Left ventricle myocardium inferior (tissue), 1 donor: ENCODE data around the gene DOCK9. TPM values are rescaled to one million over a fixed set of nuclear protein-coding genes. Genes with fewer than 3 reads are reported as not detected.

Experiments used
- DNase-seq: peaks from one replicate; pipeline ENCODE4 v3.0.0-alpha.2; 2020
- H3K27ac ChIP-seq: fragments of 200-600 bp; replicated peaks from 2 replicates; pipeline ENCODE4 v1.8.0; 2021
- H3K27me3 ChIP-seq: fragments of 200-600 bp; 2 replicates; pipeline ENCODE4 v1.8.0; 2021; ENCODE audit warnings: low read depth
- H3K36me3 ChIP-seq: fragments of 200-600 bp; 2 replicates; pipeline ENCODE4 v1.8.0; 2021
- H3K4me1 ChIP-seq: fragments of 200-600 bp; 2 replicates; pipeline ENCODE4 v1.8.0; 2021
- H3K4me3 ChIP-seq: fragments of 200-600 bp; 2 replicates; pipeline ENCODE4 v1.8.0; 2021; ENCODE audit warnings: mild to moderate bottlenecking, moderate library complexity
- H3K9me3 ChIP-seq: fragments of 200-600 bp; replicated peaks from 2 replicates; pipeline ENCODE4 v1.8.0; 2021
- intact Hi-C: fragments of 100-400 bp; cut with micrococcal nuclease; formaldehyde crosslinking; loops from one replicate; pipeline ENCODE4 v1.11.0; 2022
- total RNA-seq: library from RNA; stranded (reverse); fragmentation: NEBNext Ultra II Directional; extraction: Animal tissue kit (Norgen Biotek cat#: 25700); gene quantifications from one replicate; pipeline ENCODE4 v1.2.1, GENCODE V29; 2021
- TF ChIP-seq, protein P1 (sequence below): fragments of 200-600 bp; IDR thresholded peaks from 2 replicates; pipeline ENCODE4 v1.8.0; 2021; ENCODE audit warnings: antibody characterized with exemption, mild to moderate bottlenecking, borderline replicate concordance
- donor health status: DM: no; HTN: yes; CAD: no; lungs with severe emphysema.

DOCK9 gene
- total RNA-seq, 1 donor from 2014 or later = 36.8 TPM

DNA sequence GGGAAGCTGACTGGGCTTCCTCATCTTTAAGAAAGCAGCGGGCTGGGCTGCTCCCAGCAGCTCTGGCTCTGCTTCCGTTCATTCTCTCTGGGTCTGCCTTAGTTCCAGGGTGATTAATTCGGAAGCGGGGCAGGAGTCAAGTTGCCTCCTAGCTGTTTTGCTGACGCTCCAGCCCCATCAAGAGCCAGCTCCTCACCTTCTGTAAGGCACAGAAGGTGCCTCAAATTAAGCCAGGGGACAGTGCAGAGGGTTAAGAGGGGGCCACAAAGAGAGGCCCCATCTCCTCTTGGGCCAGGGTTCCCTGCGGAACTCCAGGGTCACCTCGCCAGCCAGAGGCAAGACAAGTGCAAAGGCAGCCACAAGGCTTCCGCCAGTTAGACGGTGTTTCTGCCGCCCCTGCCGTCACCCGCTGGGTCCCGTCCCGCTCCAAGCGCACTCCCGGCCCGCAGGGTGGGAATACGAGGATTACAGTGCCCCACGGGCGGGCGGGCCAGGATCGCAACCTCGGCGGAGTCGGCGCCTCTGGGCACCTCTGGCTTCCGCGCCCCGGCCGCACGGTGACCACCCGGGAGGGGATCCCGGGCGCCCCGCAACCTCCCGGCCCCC lies 225.9 kb downstream of the DOCK9 start:
- Histone ChIP-seq H3K4me3 (peak overlapping the region; percentile 58), H3K9me3 (no peaks in the 10 kb centered on the region), H3K4me1 (peaks cover 14% of the 10 kb centered on the region), H3K36me3 (no peaks in the 10 kb centered on the region), H3K27ac (no peak overlapping the region), H3K27me3 (peaks cover 79% of the 10 kb centered on the region)
- intact Hi-C loops = no loop called here
- DNase-seq = no peak
- TF ChIP-seq, protein P1, sequence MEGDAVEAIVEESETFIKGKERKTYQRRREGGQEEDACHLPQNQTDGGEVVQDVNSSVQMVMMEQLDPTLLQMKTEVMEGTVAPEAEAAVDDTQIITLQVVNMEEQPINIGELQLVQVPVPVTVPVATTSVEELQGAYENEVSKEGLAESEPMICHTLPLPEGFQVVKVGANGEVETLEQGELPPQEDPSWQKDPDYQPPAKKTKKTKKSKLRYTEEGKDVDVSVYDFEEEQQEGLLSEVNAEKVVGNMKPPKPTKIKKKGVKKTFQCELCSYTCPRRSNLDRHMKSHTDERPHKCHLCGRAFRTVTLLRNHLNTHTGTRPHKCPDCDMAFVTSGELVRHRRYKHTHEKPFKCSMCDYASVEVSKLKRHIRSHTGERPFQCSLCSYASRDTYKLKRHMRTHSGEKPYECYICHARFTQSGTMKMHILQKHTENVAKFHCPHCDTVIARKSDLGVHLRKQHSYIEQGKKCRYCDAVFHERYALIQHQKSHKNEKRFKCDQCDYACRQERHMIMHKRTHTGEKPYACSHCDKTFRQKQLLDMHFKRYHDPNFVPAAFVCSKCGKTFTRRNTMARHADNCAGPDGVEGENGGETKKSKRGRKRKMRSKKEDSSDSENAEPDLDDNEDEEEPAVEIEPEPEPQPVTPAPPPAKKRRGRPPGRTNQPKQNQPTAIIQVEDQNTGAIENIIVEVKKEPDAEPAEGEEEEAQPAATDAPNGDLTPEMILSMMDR = no peak

DNA sequence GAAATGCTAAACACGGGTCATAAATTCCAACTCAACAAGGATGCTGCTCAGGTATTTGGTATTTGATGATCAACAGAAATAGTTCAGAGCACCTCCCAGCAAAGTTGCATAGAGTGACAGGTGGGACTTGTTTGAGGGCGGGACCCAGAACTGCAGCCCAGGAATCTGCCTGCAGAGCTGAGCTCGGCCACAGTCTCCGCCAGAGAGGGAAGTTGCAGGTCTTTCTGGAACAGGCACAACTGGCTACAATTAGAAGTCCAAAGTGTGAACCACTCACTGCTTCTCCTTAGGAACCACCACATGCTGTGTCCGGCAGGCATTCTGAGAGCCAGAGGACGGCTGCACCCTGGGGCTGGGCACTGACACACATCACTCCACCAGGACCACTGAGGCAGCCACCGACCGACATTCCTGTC lies 226.5 kb downstream of the DOCK9 start:
- Histone ChIP-seq H3K27ac (no peak overlapping the region), H3K27me3 (peaks cover 78% of the 10 kb centered on the region), H3K36me3 (no peaks in the 10 kb centered on the region), H3K4me3 (no peak overlapping the region), H3K4me1 (peaks cover 14% of the 10 kb centered on the region), H3K9me3 (no peaks in the 10 kb centered on the region)
- intact Hi-C loops = no loop called here
- DNase-seq = no peak
- TF ChIP-seq, protein P1 = no peak

DNA sequence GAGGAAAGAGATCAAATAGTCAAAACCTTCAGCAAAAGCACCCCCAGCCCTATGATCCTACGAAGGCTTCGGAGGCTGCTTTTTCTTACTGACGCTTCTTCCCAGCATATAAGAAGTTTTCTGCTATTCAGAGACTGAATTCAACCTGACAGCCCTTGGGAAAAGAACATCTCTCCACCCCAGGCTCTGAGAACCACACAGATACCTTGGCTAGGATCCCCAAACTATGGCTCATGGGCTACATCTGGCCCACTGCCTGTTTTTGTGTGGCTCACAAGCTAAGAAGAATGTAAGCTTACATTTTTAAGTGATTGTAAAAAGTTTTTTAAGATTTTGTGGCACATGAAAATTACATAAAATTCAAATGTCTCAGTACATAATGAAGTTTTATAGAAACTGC lies 228.4 kb downstream of the DOCK9 start:
- H3K36me3 ChIP-seq = no peaks in the 10 kb centered on the region
- peaks cover 14% of the 10 kb centered on the region for H3K4me1 ChIP-seq
- no peak overlapping the region for H3K27ac ChIP-seq
- H3K27me3 ChIP-seq = peaks cover 61% of the 10 kb centered on the region
- no peak overlapping the region for H3K4me3 ChIP-seq
- no peak for DNase-seq
- TF ChIP-seq, protein P1 = no peak
- peaks cover 3% of the 10 kb centered on the region for H3K9me3 ChIP-seq
- intact Hi-C loops = no loop called here

DNA sequence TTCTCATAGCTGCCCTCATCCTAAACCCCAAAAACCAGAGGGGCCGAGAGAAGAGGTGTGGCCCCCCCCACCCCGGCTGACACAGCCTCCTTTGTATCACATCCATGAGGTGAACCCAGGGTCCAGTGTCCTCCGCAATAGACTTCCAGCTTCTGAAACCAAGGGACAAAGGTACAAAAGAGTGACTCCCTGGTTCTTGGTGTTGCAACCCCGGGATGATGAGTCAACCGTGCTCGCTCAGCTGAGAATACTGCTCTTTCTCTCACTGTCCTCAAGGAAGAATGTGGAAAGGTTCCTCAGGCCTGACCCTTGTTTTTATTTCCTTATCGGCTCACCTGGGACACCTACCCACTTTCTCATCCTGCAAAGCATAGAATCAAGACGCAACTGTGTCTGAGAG lies 230.9 kb downstream of the DOCK9 start:
- Histone ChIP-seq H3K27ac (no peak overlapping the region), H3K36me3 (no peaks in the 10 kb centered on the region), H3K4me3 (no peak overlapping the region), H3K4me1 (peaks cover 6% of the 10 kb centered on the region), H3K9me3 (peaks cover 3% of the 10 kb centered on the region), H3K27me3 (peaks cover 35% of the 10 kb centered on the region)
- TF ChIP-seq, protein P1 = no peak
- no peak for DNase-seq
- intact Hi-C loops = no loop called here

Other genes with a start within 250 kb of the DOCK9 start
- not detected for gene SLC15A1, start 225.4 kb downstream of the DOCK9 start, total RNA-seq
- 44.3 TPM for gene UBAC2, start 222.8 kb upstream of the DOCK9 start, total RNA-seq